ENCODE measurements around the gene ARFGEF2. TPM values are rescaled to one million over a fixed set of nuclear protein-coding genes. Genes with fewer than 3 reads are reported as not detected.

Gene ARFGEF2
- total and polyA plus RNA-seq, 10 of the 15 experiments (the other 5 are each of a cell fraction or from before 2014, with no cell fraction given): 5.2 to 24.1 (median 17.7) TPM

GRCh38 chr20:49046087-49046900, 124.8 kb downstream of the ARFGEF2 start, which contains the start of gene CSE1L (continued):
- TF ChIP-seq BCLAF1 (IDR thresholded peaks at IDR 0.05): no peak
- TF ChIP-seq ZSCAN29 (IDR thresholded peaks at IDR 0.05): no peak
- peak; percentile 84 for TF ChIP-seq E2F4 (IDR thresholded peaks at IDR 0.05; ENCODE audit: low read depth, low read length)
- TF ChIP-seq ETV6 (conservative IDR thresholded peaks at IDR 0.05 in 1 of 2, IDR thresholded peaks at IDR 0.05 in 1 of 2; ENCODE audit: borderline replicate concordance in 1 of 2, low read depth in 1 of 2): no peak
- TF ChIP-seq STAT3 (IDR thresholded peaks at IDR 0.05; ENCODE audit: low read depth, low read length): no peak
- no peak for TF ChIP-seq CEBPB (IDR thresholded peaks at IDR 0.05; ENCODE audit: borderline replicate concordance in 1 of 2, low read depth in 2 of 2, low read length in 2 of 2)
- TF ChIP-seq ZNF592 (IDR thresholded peaks at IDR 0.05): no peak
- TF ChIP-seq E2F8 (IDR thresholded peaks at IDR 0.05; ENCODE audit: low read depth, partially characterized antibody): no peak
- no peak for TF ChIP-seq KLF5 (IDR thresholded peaks at IDR 0.05; ENCODE audit: partially characterized antibody)
- no peak for TF ChIP-seq NFIC (IDR thresholded peaks at IDR 0.05; ENCODE audit: low read depth, low read length)
- no peak for TF ChIP-seq ZZZ3 (IDR thresholded peaks at IDR 0.05; ENCODE audit: control insufficient read depth, insufficient read length, low read depth)
- peak; percentile 41 for TF ChIP-seq CBFB (IDR thresholded peaks at IDR 0.05; ENCODE audit: low read depth)
- TF ChIP-seq MLLT1 (IDR thresholded peaks at IDR 0.05): peak; percentile 96
- no peak for TF ChIP-seq BMI1 (IDR thresholded peaks at IDR 0.05; ENCODE audit: borderline replicate concordance)
- peak; percentile 87 for TF ChIP-seq NFYB (IDR thresholded peaks at IDR 0.05; ENCODE audit: insufficient read depth, low read depth, low read length)
